ENCODE results near the gene PCDHB5. TPM values are rescaled to one million over a fixed set of nuclear protein-coding genes. Genes with fewer than 3 reads are reported as not detected.
"Not testable (repeated sequence)": the region's sequence is repeated elsewhere in the genome, so short reads cannot be mapped to it uniquely, and the experiment has no call there.

Gene PCDHB5
- total RNA-seq, 1 experiment from 2014 or later = 1.2 TPM

DNA sequence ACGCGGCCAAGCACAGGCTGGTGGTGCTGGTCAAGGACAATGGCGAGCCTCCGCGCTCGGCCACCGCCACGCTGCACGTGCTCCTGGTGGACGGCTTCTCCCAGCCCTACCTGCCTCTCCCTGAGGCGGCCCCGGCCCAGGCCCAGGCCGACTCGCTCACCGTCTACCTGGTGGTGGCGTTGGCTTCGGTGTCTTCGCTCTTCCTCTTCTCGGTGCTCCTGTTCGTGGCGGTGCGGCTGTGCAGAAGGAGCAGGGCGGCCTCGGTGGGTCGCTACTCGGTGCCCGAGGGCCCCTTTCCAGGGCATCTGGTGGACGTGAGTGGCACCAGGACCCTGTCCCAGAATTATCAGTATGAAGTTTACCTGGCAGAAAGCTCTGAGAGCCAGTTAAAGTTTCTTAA lies 22.9 kb downstream of the PCDHB5 start:
- H3K27ac Mint-ChIP-seq (ENCODE audit: low read depth, unreplicated experiment); H3K27me3 Mint-ChIP-seq (ENCODE audit: insufficient read depth, unreplicated experiment); H3K4me3 Mint-ChIP-seq (ENCODE audit: unreplicated experiment); intact Hi-C loops (cut with micrococcal nuclease); H3K4me1 Mint-ChIP-seq (ENCODE audit: insufficient read depth, unreplicated experiment); BruUV-seq (replicated peaks); H3K36me3 Mint-ChIP-seq (ENCODE audit: insufficient read depth, unreplicated experiment); CTCF ChIA-PET; DNase-seq (ENCODE audit: unreplicated experiment): not testable (repeated sequence)
- H3K9me3 Mint-ChIP-seq (ENCODE audit: unreplicated experiment) = peaks cover 12% of the 10 kb centered on the region
- POLR2A ChIA-PET = interaction anchor here (1.1 kb wide), 1 partner anchor 10 kb away, joined by 3 read pairs; no protein-coding TSS in a partner anchor

DNA sequence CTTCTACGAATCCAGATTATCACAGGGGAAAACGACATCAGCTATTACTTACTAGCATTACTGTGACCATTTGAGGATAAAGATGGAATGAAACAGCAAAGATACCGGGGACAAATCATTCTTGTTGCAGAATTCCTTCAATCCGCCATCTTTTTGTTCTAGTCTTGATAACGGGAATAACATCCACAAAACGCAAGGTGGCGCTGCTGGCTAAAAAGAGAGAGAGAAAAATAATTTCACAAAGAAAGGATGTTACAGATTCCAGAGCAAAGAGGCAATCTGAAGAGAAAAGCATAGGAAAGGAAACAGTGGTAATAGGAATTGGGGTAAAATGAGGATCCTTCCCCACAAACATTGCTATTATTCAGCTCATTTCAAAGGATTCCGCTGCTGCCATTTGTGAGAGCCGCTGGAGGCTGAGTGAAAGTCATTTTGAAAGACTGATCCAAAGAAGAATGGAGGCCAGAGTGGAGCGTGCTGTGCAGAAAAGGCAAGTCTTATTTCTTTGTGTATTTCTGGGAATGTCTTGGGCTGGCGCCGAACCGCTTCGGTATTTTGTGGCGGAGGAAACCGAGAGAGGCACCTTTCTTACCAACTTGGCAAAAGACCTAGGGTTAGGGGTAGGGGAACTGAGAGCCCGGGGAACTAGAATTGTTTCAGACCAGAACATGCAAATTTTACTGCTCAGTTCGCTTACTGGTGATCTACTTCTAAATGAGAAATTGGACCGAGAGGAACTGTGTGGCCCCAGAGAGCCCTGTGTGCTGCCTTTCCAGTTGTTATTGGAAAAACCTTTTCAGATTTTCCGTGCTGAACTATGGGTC lies 37.6 kb downstream of the PCDHB5 start, which contains the start of gene PCDHB7:
PCDHB7 (plus strand) TSS at position 264 of the 824 bp plus-strand sequence; CDS start at position 456, 192 bp downstream.
- TF ChIP-seq, protein P1, sequence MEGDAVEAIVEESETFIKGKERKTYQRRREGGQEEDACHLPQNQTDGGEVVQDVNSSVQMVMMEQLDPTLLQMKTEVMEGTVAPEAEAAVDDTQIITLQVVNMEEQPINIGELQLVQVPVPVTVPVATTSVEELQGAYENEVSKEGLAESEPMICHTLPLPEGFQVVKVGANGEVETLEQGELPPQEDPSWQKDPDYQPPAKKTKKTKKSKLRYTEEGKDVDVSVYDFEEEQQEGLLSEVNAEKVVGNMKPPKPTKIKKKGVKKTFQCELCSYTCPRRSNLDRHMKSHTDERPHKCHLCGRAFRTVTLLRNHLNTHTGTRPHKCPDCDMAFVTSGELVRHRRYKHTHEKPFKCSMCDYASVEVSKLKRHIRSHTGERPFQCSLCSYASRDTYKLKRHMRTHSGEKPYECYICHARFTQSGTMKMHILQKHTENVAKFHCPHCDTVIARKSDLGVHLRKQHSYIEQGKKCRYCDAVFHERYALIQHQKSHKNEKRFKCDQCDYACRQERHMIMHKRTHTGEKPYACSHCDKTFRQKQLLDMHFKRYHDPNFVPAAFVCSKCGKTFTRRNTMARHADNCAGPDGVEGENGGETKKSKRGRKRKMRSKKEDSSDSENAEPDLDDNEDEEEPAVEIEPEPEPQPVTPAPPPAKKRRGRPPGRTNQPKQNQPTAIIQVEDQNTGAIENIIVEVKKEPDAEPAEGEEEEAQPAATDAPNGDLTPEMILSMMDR (IDR thresholded peaks at IDR 0.05; ENCODE audit: unreplicated experiment) = peak; percentile 59
- Mint-ChIP-seq H3K27ac (ENCODE audit: low read depth, unreplicated experiment) (peak within 1 kb of the TSS; percentile 7), H3K4me1 (ENCODE audit: insufficient read depth, unreplicated experiment) (no peaks in the 10 kb centered on the region), H3K27me3 (ENCODE audit: insufficient read depth, unreplicated experiment) (no peaks in the 10 kb centered on the region), H3K36me3 (ENCODE audit: insufficient read depth, unreplicated experiment) (no peaks in the 10 kb centered on the region), H3K4me3 (ENCODE audit: unreplicated experiment) (peak within 1 kb of the TSS; percentile 51), H3K9me3 (ENCODE audit: unreplicated experiment) (peaks cover 24% of the 10 kb centered on the region)
- intact Hi-C loops (cut with micrococcal nuclease) = no loop called here
- POLR2A ChIA-PET = no interaction called here
- BruUV-seq (replicated peaks) = no TSS peak
- CTCF ChIA-PET = interaction anchor here (1.0 to 1.3 kb wide), 3 partner anchors 11 to 30 kb away, joined by 3 to 4 read pairs (median 4); partner anchors contain the start of gene PCDHB10
- DNase-seq (ENCODE audit: unreplicated experiment) = peak; percentile 68

- BruUV-seq (replicated peaks); H3K27ac Mint-ChIP-seq (ENCODE audit: low read depth, unreplicated experiment); H3K36me3 Mint-ChIP-seq (ENCODE audit: insufficient read depth, unreplicated experiment); DNase-seq (ENCODE audit: unreplicated experiment); intact Hi-C loops (cut with micrococcal nuclease); H3K27me3 Mint-ChIP-seq (ENCODE audit: insufficient read depth, unreplicated experiment); CTCF ChIA-PET; H3K4me1 Mint-ChIP-seq (ENCODE audit: insufficient read depth, unreplicated experiment); POLR2A ChIA-PET; H3K4me3 Mint-ChIP-seq (ENCODE audit: unreplicated experiment): not testable (repeated sequence)
- peaks cover 19% of the 10 kb centered on the region for H3K9me3 Mint-ChIP-seq (ENCODE audit: unreplicated experiment)
These were observed 39.5 kb downstream of the PCDHB5 start for GRCh38 chr5:141174291-141175104.

GRCh38 chr5:141175933-141176332 lies 40.9 kb downstream of the PCDHB5 start:
- no peak for DNase-seq (ENCODE audit: unreplicated experiment)
- H3K27ac Mint-ChIP-seq (ENCODE audit: low read depth, unreplicated experiment) = no peak overlapping the region
- BruUV-seq (replicated peaks) = no TSS peak
- POLR2A ChIA-PET = no interaction called here
- CTCF ChIA-PET = no interaction called here
- no peaks in the 10 kb centered on the region for H3K4me1 Mint-ChIP-seq (ENCODE audit: insufficient read depth, unreplicated experiment)
- no peaks in the 10 kb centered on the region for H3K27me3 Mint-ChIP-seq (ENCODE audit: insufficient read depth, unreplicated experiment)
- H3K36me3 Mint-ChIP-seq (ENCODE audit: insufficient read depth, unreplicated experiment) = no peaks in the 10 kb centered on the region
- intact Hi-C loops (cut with micrococcal nuclease) = no loop called here
- peaks cover 13% of the 10 kb centered on the region for H3K9me3 Mint-ChIP-seq (ENCODE audit: unreplicated experiment)
- TF ChIP-seq, protein P1 (IDR thresholded peaks at IDR 0.05; ENCODE audit: unreplicated experiment) = no peak
- H3K4me3 Mint-ChIP-seq (ENCODE audit: unreplicated experiment) = no peak overlapping the region

- POLR2A ChIA-PET; H3K27ac Mint-ChIP-seq (ENCODE audit: low read depth, unreplicated experiment); H3K36me3 Mint-ChIP-seq (ENCODE audit: insufficient read depth, unreplicated experiment); BruUV-seq (replicated peaks); intact Hi-C loops (cut with micrococcal nuclease); H3K4me3 Mint-ChIP-seq (ENCODE audit: unreplicated experiment); H3K4me1 Mint-ChIP-seq (ENCODE audit: insufficient read depth, unreplicated experiment); DNase-seq (ENCODE audit: unreplicated experiment); H3K27me3 Mint-ChIP-seq (ENCODE audit: insufficient read depth, unreplicated experiment): not testable (repeated sequence)
- CTCF ChIA-PET = interaction anchor here (0.6 to 1.8 kb wide), 4 partner anchors 10 to 539 kb away, joined by 3 to 6 read pairs (median 4); partner anchors contain the start of genes PCDHB9, PCDHGA10 and TMCO6
- peaks cover 14% of the 10 kb centered on the region for H3K9me3 Mint-ChIP-seq (ENCODE audit: unreplicated experiment)
These were observed 42.7 kb downstream of the PCDHB5 start, which contains the start of gene PCDHB8 for GRCh38 chr5:141177577-141178191. PCDHB8 (plus strand) TSS chr5:141177790; CDS start chr5:141178035, 245 bp downstream.

DNA sequence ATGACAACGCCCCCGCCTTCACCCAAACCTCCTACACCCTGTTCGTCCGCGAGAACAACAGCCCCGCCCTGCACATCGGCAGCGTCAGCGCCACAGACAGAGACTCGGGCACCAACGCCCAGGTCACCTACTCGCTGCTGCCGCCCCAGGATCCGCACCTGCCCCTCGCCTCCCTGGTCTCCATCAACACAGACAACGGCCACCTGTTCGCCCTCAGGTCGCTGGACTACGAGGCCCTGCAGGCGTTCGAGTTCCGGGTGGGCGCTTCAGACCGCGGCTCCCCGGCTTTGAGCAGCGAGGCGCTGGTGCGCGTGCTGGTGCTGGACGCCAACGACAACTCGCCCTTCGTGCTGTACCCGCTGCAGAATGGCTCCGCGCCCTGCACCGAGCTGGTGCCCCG lies 44.4 kb downstream of the PCDHB5 start:
- H3K27me3 Mint-ChIP-seq (ENCODE audit: insufficient read depth, unreplicated experiment); CTCF ChIA-PET; H3K36me3 Mint-ChIP-seq (ENCODE audit: insufficient read depth, unreplicated experiment); H3K27ac Mint-ChIP-seq (ENCODE audit: low read depth, unreplicated experiment); BruUV-seq (replicated peaks); DNase-seq (ENCODE audit: unreplicated experiment); intact Hi-C loops (cut with micrococcal nuclease); POLR2A ChIA-PET; H3K4me3 Mint-ChIP-seq (ENCODE audit: unreplicated experiment); H3K4me1 Mint-ChIP-seq (ENCODE audit: insufficient read depth, unreplicated experiment); H3K9me3 Mint-ChIP-seq (ENCODE audit: unreplicated experiment): not testable (repeated sequence)

GRCh38 chr5:141179876-141180275 lies 44.9 kb downstream of the PCDHB5 start:
- BruUV-seq (replicated peaks) = not testable (repeated sequence)

More at GRCh38 chr5:141179876-141180275, 44.9 kb downstream of the PCDHB5 start:
- intact Hi-C loops (cut with micrococcal nuclease); H3K4me3 Mint-ChIP-seq (ENCODE audit: unreplicated experiment); CTCF ChIA-PET; H3K4me1 Mint-ChIP-seq (ENCODE audit: insufficient read depth, unreplicated experiment); DNase-seq (ENCODE audit: unreplicated experiment); H3K27ac Mint-ChIP-seq (ENCODE audit: low read depth, unreplicated experiment); POLR2A ChIA-PET; H3K27me3 Mint-ChIP-seq (ENCODE audit: insufficient read depth, unreplicated experiment): not testable (repeated sequence)
- H3K36me3 Mint-ChIP-seq (ENCODE audit: insufficient read depth, unreplicated experiment) = peaks cover 13% of the 10 kb centered on the region
- H3K9me3 Mint-ChIP-seq (ENCODE audit: unreplicated experiment) = peaks cover 10% of the 10 kb centered on the region
